Breast epithelium (tissue), 4 donors: ENCODE results near the gene FBXO47. TPM values are rescaled to one million over a fixed set of nuclear protein-coding genes. Genes with fewer than 3 reads are reported as not detected.

ENCODE experiments used
- DNase-seq, 2 donors: peaks; one replicate each; pipeline ENCODE4 v3.0.0-alpha.2; 2019; ENCODE audit warnings: low spot score in 2 of 2
- H3K27ac ChIP-seq, 2 donors: fragments of 200-600 bp; sonication (generic) in 1 of 2; one replicate each; pipeline ENCODE4 v1.5.1; 2016 to 2019; ENCODE audit warnings: mild to moderate bottlenecking in 1 of 2
- H3K27me3 ChIP-seq, 2 donors: fragments of 200-600 bp; sonication (generic) in 1 of 2; one replicate each; pipeline versions ENCODE4 v1.5.1 to v1.6.0; 2017 to 2019; ENCODE audit warnings: control low read depth in 1 of 2, mild to moderate bottlenecking in 1 of 2
- H3K36me3 ChIP-seq: fragments of 200-600 bp; one replicate; pipeline ENCODE4 v1.5.1; 2019
- H3K4me1 ChIP-seq, 2 donors: fragments of 200-600 bp; sonication (generic); one replicate each; pipeline ENCODE4 v1.5.1; 2016 to 2019; ENCODE audit warnings: control low read depth in 1 of 2
- H3K4me3 ChIP-seq, 3 donors: fragments of 200-600 bp; sonication (generic); 1 replicate in 2 of 3; 2 replicates in 1 of 3; pipeline ENCODE4 v1.5.1; 2016 to 2019; ENCODE audit warnings: mild to moderate bottlenecking in 3 of 3, moderate library complexity in 2 of 3
- H3K9me3 ChIP-seq, 2 donors: fragments of 200-600 bp; sonication (generic) in 1 of 2; one replicate each; pipeline ENCODE4 v1.5.1; 2016 to 2019; ENCODE audit warnings: control low read depth in 1 of 2
- CTCF ChIP-seq, 3 donors: fragments of 450-650 bp; IDR thresholded peaks; one replicate each; pipeline ENCODE4 v1.5.1; 2016 to 2017; ENCODE audit warnings: antibody characterized with exemption in 3 of 3, mild to moderate bottlenecking in 3 of 3, moderate library complexity in 3 of 3
- POLR2A ChIP-seq: fragments of 450-650 bp; IDR thresholded peaks from one replicate; pipeline ENCODE4 v1.6.1; 2016; ENCODE audit warnings: antibody characterized with exemption, mild to moderate bottlenecking, moderate library complexity
- POLR2AphosphoS5 ChIP-seq, 3 donors: sonication (generic); formaldehyde crosslinking; IDR thresholded peaks; one replicate each; pipeline ENCODE4 v1.6.1; 2017; ENCODE audit warnings: antibody characterized with exemption in 3 of 3
- intact Hi-C: fragments of 100-400 bp; cut with DNase I; formaldehyde crosslinking; loops from one replicate; pipeline ENCODE4 v1.15.1; 2023; ENCODE audit warnings: low total_unique reads
- total RNA-seq, 3 donors: library from RNA; depleted of rRNA; stranded (reverse); fragments of >200 nt; gene quantifications; one replicate each; pipeline ENCODE4 v1.1.0, GENCODE V29; 2016

The FBXO47 gene
- total RNA-seq, 3 donors from 2014 or later: not detected

- Histone ChIP-seq H3K9me3 (no peaks in the 10 kb centered on the region), H3K36me3 (no peaks in the 10 kb centered on the region), H3K27me3 (no peaks in the 10 kb centered on the region), H3K27ac (no peak overlapping the region), H3K4me3 (no peak overlapping the region), H3K4me1 (no peaks in the 10 kb centered on the region)
- no peak for TF ChIP-seq CTCF (IDR thresholded peaks at IDR 0.05)
- TF ChIP-seq POLR2A: no peak
- no peak for TF ChIP-seq POLR2AphosphoS5 (IDR thresholded peaks at IDR 0.05)
- DNase-seq: no peak
- intact Hi-C loops: no loop called here
Observed at GRCh38 chr17:38970804-38971203, 3.6 kb upstream of the FBXO47 start.

GRCh38 chr17:38970128-38970527 lies 2.9 kb upstream of the FBXO47 start:
- Histone ChIP-seq H3K4me3 (no peak overlapping the region), H3K36me3 (no peaks in the 10 kb centered on the region), H3K27me3 (no peaks in the 10 kb centered on the region), H3K4me1 (no peaks in the 10 kb centered on the region), H3K27ac (no peak overlapping the region), H3K9me3 (no peaks in the 10 kb centered on the region)
- TF ChIP-seq POLR2AphosphoS5 (IDR thresholded peaks at IDR 0.05) (no peak), CTCF (IDR thresholded peaks at IDR 0.05) (no peak), POLR2A (no peak)
- intact Hi-C loops: no loop called here
- no peak for DNase-seq

GRCh38 chr17:38969281-38969680 lies 2.1 kb upstream of the FBXO47 start:
- Histone ChIP-seq H3K27me3 (no peaks in the 10 kb centered on the region), H3K4me1 (no peaks in the 10 kb centered on the region), H3K9me3 (no peaks in the 10 kb centered on the region), H3K36me3 (no peaks in the 10 kb centered on the region), H3K4me3 (no peak overlapping the region), H3K27ac (no peak overlapping the region)
- TF ChIP-seq POLR2A (no peak), POLR2AphosphoS5 (IDR thresholded peaks at IDR 0.05) (no peak), CTCF (IDR thresholded peaks at IDR 0.05) (no peak)
- intact Hi-C loops: no loop called here
- no peak for DNase-seq

- Histone ChIP-seq H3K27me3 (no peaks in the 10 kb centered on the region), H3K9me3 (no peaks in the 10 kb centered on the region), H3K4me1 (no peaks in the 10 kb centered on the region), H3K27ac (no peak overlapping the region), H3K4me3 (no peak overlapping the region), H3K36me3 (no peaks in the 10 kb centered on the region)
- intact Hi-C loops: no loop called here
- TF ChIP-seq CTCF (IDR thresholded peaks at IDR 0.05) (no peak), POLR2A (no peak), POLR2AphosphoS5 (IDR thresholded peaks at IDR 0.05) (no peak)
- no peak for DNase-seq
Observed at GRCh38 chr17:38961413-38961812, 5.8 kb downstream of the FBXO47 start.

GRCh38 chr17:38960402-38960801 lies 6.8 kb downstream of the FBXO47 start:
- Histone ChIP-seq H3K4me3 (no peak overlapping the region), H3K4me1 (no peaks in the 10 kb centered on the region), H3K9me3 (no peaks in the 10 kb centered on the region), H3K36me3 (no peaks in the 10 kb centered on the region), H3K27me3 (no peaks in the 10 kb centered on the region), H3K27ac (no peak overlapping the region)
- TF ChIP-seq POLR2AphosphoS5 (IDR thresholded peaks at IDR 0.05): no peak
- TF ChIP-seq POLR2A: no peak
- TF ChIP-seq CTCF (IDR thresholded peaks at IDR 0.05): no peak
- intact Hi-C loops: no loop called here
- no peak for DNase-seq
